K562 (cell line): ENCODE results near the gene HSPA14. TPM values are rescaled to one million over a fixed set of nuclear protein-coding genes. Genes with fewer than 3 reads are reported as not detected.

Source experiments
- ATAC-seq: fragments of 200-7000 bp; cut with Tn5 transposase; 3 replicates; pipeline ENCODE4 v1.9.1; 2020; ENCODE audit warnings: moderate library complexity
- BruUV-seq: library from RNA; stranded (reverse); fragments of 400-500 nt; replicated peaks from 2 replicates; lab custom pipeline; 2021; lab: Mats Ljungman, UMichigan
- CTCF ChIA-PET: fragments of 300-600 bp; formaldehyde crosslinking; extraction: SDS; loops from one replicate; lab custom pipeline; 2021; ENCODE audit warnings: low intra/inter-chr PET ratio; lab: Yijun Ruan, JAX
- POLR2A ChIA-PET: fragments of 300-600, 350-650 bp; sonication (Branson Sonifier 250); formaldehyde crosslinking; extraction: SDS; loops from one replicate; lab custom pipeline; 2021; ENCODE audit warnings: antibody characterized with exemption, inconsistent platforms; lab: Yijun Ruan, JAX
- DNase-seq, 4 experiments: peaks; one replicate each; pipeline versions ENCODE4 v3.0.0 to v3.0.0-alpha.2; 2011 to 2018; ENCODE audit warnings: low spot score in 3 of 4, mixed read lengths in 3 of 4; ENCODE audit errors: extremely low read depth in 1 of 4
- FAIRE-seq: peaks from 2 replicates; lab custom pipeline; 2011; peaks lifted over from hg19 to GRCh38; lab: Jason Lieb, UNC
- H2AFZ ChIP-seq: 2 replicates; pipeline ENCODE4 v1.6.0; 2011; ENCODE audit warnings: low read depth, low read length, control low read depth, inconsistent platforms
- H3K27ac ChIP-seq: fragments of 200-600 bp; 3 replicates; pipeline ENCODE4 v1.8.0; 2011; ENCODE audit warnings: low read depth, mild to moderate bottlenecking, control low read depth, inconsistent platforms, low read length, moderate library complexity, mixed read lengths; ENCODE audit errors: extremely low read depth
- H3K27me3 ChIP-seq, 2 experiments: fragments of 300-600 bp in 1 of 2; 2 replicates in 1 of 2; 3 replicates in 1 of 2; pipeline versions ENCODE4 v1.6.0 to v1.8.0; 2011; ENCODE audit warnings: inconsistent platforms in 2 of 2, low read length in 2 of 2, mild to moderate bottlenecking in 1 of 2, mixed read lengths in 1 of 2, moderate library complexity in 1 of 2; ENCODE audit not compliant: control insufficient read depth in 2 of 2, insufficient read depth in 2 of 2
- H3K36me3 ChIP-seq: fragments of 300-600 bp; 3 replicates; pipeline ENCODE4 v1.8.0; 2011; ENCODE audit warnings: mild to moderate bottlenecking, low read length, inconsistent platforms; ENCODE audit not compliant: control insufficient read depth, insufficient read depth
- H3K4me1 ChIP-seq, 2 experiments: fragments of 200-600 bp in 1 of 2; replicated peaks in 1 of 2; 2 replicates in 1 of 2; 3 replicates in 1 of 2; pipeline versions ENCODE4 v1.5.1 to v1.8.0; 2011; ENCODE audit warnings: inconsistent platforms in 2 of 2, low read length in 2 of 2, mild to moderate bottlenecking in 1 of 2, mixed read lengths in 1 of 2, moderate library complexity in 1 of 2; ENCODE audit not compliant: control insufficient read depth in 2 of 2, insufficient read depth in 2 of 2
- H3K4me2 ChIP-seq: 2 replicates; pipeline ENCODE4 v1.6.1; 2011; ENCODE audit warnings: low read length, control low read depth, inconsistent platforms, mixed read lengths; ENCODE audit not compliant: insufficient read depth
- H3K4me3 ChIP-seq: fragments of 200-600 bp; sonication (generic), shearing (Covaris generic); 2 replicates; pipeline ENCODE4 v1.5.1; 2016; ENCODE audit warnings: control low read depth, inconsistent platforms
- H3K79me2 ChIP-seq: fragments of 200-600 bp; 3 replicates; pipeline ENCODE4 v1.8.0; 2011; ENCODE audit warnings: low read length, inconsistent platforms; ENCODE audit not compliant: control insufficient read depth, insufficient read depth
- H3K9ac ChIP-seq, 2 experiments: 2 replicates each; pipeline versions ENCODE4 v1.6.0 to v1.6.1; 2011; ENCODE audit warnings: low read depth in 2 of 2, low read length in 2 of 2, control low read depth in 1 of 2, inconsistent platforms in 1 of 2, mild to moderate bottlenecking in 1 of 2, mixed read lengths in 1 of 2; ENCODE audit not compliant: insufficient read depth in 1 of 2
- H3K9me1 ChIP-seq: one replicate; pipeline ENCODE4 v1.6.0; 2011; ENCODE audit warnings: inconsistent platforms, mild to moderate bottlenecking, low read length, moderate library complexity; ENCODE audit not compliant: control insufficient read depth, insufficient read depth
- H3K9me3 ChIP-seq: replicated peaks from 2 replicates; pipeline ENCODE4 v1.5.1; 2011; ENCODE audit warnings: low read depth, low read length, inconsistent platforms; ENCODE audit not compliant: control insufficient read depth, insufficient read depth
- H4K20me1 ChIP-seq: replicated peaks from 2 replicates; pipeline ENCODE4 v1.6.1; 2011; ENCODE audit warnings: low read length, inconsistent platforms, mixed read lengths; ENCODE audit not compliant: control insufficient read depth, insufficient read depth
- CBFA2T3 ChIP-seq: fragments of 450-650 bp; IDR thresholded peaks from 2 replicates; pipeline ENCODE4 v1.6.1; 2017
- CEBPB ChIP-seq: fragments of 450-650 bp; IDR thresholded peaks from 2 replicates; pipeline ENCODE4 v1.6.1; 2016; ENCODE audit warnings: missing genetic modification characterization, missing compliant biosample characterization
- CEBPG ChIP-seq, 3 experiments: fragments of 200-800 bp in 1 of 3; sonication (Bioruptor generic) in 1 of 3; sonication (generic) in 1 of 3; formaldehyde crosslinking in 1 of 3; IDR thresholded peaks in 2 of 3; conservative IDR thresholded peaks in 1 of 3; 2 replicates each; pipeline versions ENCODE4 v1.6.1 to v1.8.0; 2016 to 2022; ENCODE audit warnings: missing compliant biosample characterization in 2 of 3, missing genetic modification characterization in 2 of 3, mild to moderate bottlenecking in 1 of 3, missing genetic modification reagents in 1 of 3
- ZNF224 ChIP-seq: sonication (generic); formaldehyde crosslinking; IDR thresholded peaks from 2 replicates; pipeline ENCODE4 v1.8.0; 2022; ENCODE audit warnings: mild to moderate bottlenecking, missing genetic modification reagents
- WGBS: fragments of 100-300 bp; shearing (Covaris generic); methylation state at CpG from one replicate; pipeline ENCODE4 v1.1.6; 2016; ENCODE audit warnings: low coverage, mixed read lengths; ENCODE audit not compliant: insufficient coverage; ENCODE audit errors: missing lambda C conversion rate; 5-methylcytosine and 5-hydroxymethylcytosine counted together
- in situ Hi-C: fragments of 300-500 bp; cut with MboI; formaldehyde crosslinking; loops from 4 replicates; pipeline ENCODE4 v1.15.0; 2018; ENCODE audit warnings: inconsistent platforms, mixed read lengths
- intact Hi-C: fragments of 100-400 bp; cut with micrococcal nuclease; formaldehyde crosslinking; loops from 2 replicates; pipeline ENCODE4 v1.14.2; 2022
- polyA plus RNA-seq, 8 experiments: library from polyadenylated mRNA; depleted of rRNA in 4 of 8; stranded (reverse) in 5 of 8; unstranded in 3 of 8; fragments of >200 nt; fragmentation: Nextera tagmentation in 2 of 8; fragmentation: Illumina TruSeq in 1 of 8; extraction: Ambion mirVana in 2 of 8; extraction: Trizol in 1 of 8; gene quantifications; 2 replicates each; pipeline versions ENCODE4 v1.2.1 to v1.2.3, GENCODE V29; 2011 to 2014; ENCODE audit warnings: inconsistent platforms in 1 of 8, missing spikeins in 1 of 8
- total RNA-seq, 7 experiments: library from RNA; depleted of rRNA in 6 of 7; stranded (reverse); fragments of >200 nt in 6 of 7; fragmentation: Illumina TruSeq in 2 of 7; extraction: Trizol in 2 of 7; gene quantifications; 2 replicates each; pipeline versions ENCODE4 v1.2.1 to v1.2.3, GENCODE V29; 2011 to 2021; ENCODE audit warnings: low replicate concordance in 1 of 7
- TF ChIP-seq, protein P1 (sequence below): sonication (generic); formaldehyde crosslinking; IDR thresholded peaks from 2 replicates; pipeline ENCODE4 v1.8.0; 2023; ENCODE audit warnings: mild to moderate bottlenecking, missing genetic modification reagents

The HSPA14 gene
- total and polyA plus RNA-seq, 9 of the 15 experiments (the other 6 are each of a cell fraction or from before 2014, with no cell fraction given), result 41.9 to 75.0 (median 63.2) TPM

- ChIA-PET POLR2A (no interaction called here), CTCF (no interaction called here)
- in situ Hi-C loops (no loop called here), intact Hi-C loops (no loop called here)
- Histone ChIP-seq H3K27me3 (peaks cover 13 to 15% of the 10 kb centered on the region in 2 experiments), H3K9me1 (no peaks in the 10 kb centered on the region), H2AFZ (no peak overlapping the region), H4K20me1 (no peaks in the 10 kb centered on the region), H3K9ac (no peak overlapping the region), H3K4me1 (no peaks in the 10 kb centered on the region; a peak in 1 of 5 replicates), H3K4me3 (no peak overlapping the region), H3K27ac (no peak overlapping the region), H3K4me2 (no peak overlapping the region), H3K79me2 (no peaks in the 10 kb centered on the region), H3K9me3 (no peaks in the 10 kb centered on the region), H3K36me3 (no peaks in the 10 kb centered on the region)
- DNase-seq (no peak), ATAC-seq (no peak), FAIRE-seq (no peak)
- TF ChIP-seq ZNF224 (no peak), CBFA2T3 (peak; percentile 27), CEBPB (tag) (peak; percentile 67), CEBPG (CRISPR knock-in tag; IDR thresholded peaks at IDR 0.05) (no peak), CEBPG (tag; conservative IDR thresholded peaks at IDR 0.05 in 1 of 2, IDR thresholded peaks at IDR 0.05 in 1 of 2) (peak in 1 of 2 experiments; percentile 68; a peak in 2 of 4 replicates)
- TF ChIP-seq, protein P1, sequence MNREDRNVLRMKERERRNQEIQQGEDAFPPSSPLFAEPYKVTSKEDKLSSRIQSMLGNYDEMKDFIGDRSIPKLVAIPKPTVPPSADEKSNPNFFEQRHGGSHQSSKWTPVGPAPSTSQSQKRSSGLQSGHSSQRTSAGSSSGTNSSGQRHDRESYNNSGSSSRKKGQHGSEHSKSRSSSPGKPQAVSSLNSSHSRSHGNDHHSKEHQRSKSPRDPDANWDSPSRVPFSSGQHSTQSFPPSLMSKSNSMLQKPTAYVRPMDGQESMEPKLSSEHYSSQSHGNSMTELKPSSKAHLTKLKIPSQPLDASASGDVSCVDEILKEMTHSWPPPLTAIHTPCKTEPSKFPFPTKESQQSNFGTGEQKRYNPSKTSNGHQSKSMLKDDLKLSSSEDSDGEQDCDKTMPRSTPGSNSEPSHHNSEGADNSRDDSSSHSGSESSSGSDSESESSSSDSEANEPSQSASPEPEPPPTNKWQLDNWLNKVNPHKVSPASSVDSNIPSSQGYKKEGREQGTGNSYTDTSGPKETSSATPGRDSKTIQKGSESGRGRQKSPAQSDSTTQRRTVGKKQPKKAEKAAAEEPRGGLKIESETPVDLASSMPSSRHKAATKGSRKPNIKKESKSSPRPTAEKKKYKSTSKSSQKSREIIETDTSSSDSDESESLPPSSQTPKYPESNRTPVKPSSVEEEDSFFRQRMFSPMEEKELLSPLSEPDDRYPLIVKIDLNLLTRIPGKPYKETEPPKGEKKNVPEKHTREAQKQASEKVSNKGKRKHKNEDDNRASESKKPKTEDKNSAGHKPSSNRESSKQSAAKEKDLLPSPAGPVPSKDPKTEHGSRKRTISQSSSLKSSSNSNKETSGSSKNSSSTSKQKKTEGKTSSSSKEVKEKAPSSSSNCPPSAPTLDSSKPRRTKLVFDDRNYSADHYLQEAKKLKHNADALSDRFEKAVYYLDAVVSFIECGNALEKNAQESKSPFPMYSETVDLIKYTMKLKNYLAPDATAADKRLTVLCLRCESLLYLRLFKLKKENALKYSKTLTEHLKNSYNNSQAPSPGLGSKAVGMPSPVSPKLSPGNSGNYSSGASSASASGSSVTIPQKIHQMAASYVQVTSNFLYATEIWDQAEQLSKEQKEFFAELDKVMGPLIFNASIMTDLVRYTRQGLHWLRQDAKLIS (CRISPR knock-in tag), result no peak
- no TSS peak for BruUV-seq
- 2% methylated on average over 6 of the region's 6 CpGs for WGBS
Measured at GRCh38 chr10:14815681-14816080, 22.4 kb upstream of the HSPA14 start.
